ENCODE data around the gene INPP5A. TPM values are rescaled to one million over a fixed set of nuclear protein-coding genes. Genes with fewer than 3 reads are reported as not detected.
A peak's percentile ranks its signal among the peaks of the same experiment; 100 is the strongest.

INPP5A gene
- total and polyA plus RNA-seq, 10 of the 15 experiments (the other 5 are each of a cell fraction or from before 2014, with no cell fraction given), result 0.52 to 15.0 (median 6.3) TPM

DNA sequence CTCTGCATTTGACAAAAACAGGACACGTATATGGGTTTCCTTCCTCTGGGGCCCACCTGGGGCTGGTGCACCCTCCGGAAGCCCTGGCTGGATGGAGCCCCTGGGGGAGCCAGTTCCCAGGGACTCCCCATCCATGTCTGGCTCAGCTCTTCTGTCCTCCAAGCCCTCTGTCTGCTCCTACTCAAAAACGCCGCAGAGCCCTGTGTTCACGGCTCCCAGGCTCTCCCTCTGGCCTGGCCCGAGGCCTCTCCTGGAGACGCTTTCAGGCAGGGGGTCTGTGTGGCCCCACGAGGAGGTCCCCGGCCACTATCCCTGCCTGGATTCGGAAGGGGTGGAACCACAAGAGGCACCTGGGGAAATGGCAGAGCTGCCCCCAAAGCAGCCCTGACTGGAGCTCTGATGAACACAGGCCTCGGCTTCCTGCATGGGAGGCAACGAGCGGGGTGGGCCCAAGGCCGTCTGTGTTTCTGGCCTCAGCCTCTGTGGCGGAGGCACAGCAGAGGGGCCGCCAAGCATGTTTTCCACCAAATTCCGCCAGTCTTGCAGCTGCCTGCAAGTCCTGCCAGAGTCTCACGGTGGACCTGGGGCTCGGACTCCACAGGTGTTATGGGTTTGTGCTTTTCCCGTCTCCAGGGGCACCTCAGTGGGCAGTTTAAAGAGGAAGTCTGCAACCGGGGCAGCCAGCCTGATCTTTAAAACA is 22.6 kb upstream of the INPP5A start:
- ATAC-seq (peak; percentile 62), FAIRE-seq (no peak), DNase-seq (ENCODE audit: low read depth, low spot score) (no peak)
- no peaks in the 10 kb centered on the region for H3K36me3 ChIP-seq (ENCODE audit: control insufficient read depth in 2 of 2, insufficient read depth in 2 of 2, low read length in 1 of 2)
- intact Hi-C loops (cut with micrococcal nuclease; ENCODE audit: unreplicated experiment), result no loop called here
- ChIA-PET POLR2A (no interaction called here), SMC1A (ENCODE audit: uncharacterized antibody, unreplicated experiment) (no interaction called here), CTCF (no interaction called here), RAD21 (ENCODE audit: unreplicated experiment) (no interaction called here)
- in situ Hi-C loops (cut with MboI), result no loop called here
- no peak overlapping the region for H3K4me3 ChIP-seq
- TF ChIP-seq PAX8 (IDR thresholded peaks at IDR 0.05), result no peak
- TF ChIP-seq, protein P1, sequence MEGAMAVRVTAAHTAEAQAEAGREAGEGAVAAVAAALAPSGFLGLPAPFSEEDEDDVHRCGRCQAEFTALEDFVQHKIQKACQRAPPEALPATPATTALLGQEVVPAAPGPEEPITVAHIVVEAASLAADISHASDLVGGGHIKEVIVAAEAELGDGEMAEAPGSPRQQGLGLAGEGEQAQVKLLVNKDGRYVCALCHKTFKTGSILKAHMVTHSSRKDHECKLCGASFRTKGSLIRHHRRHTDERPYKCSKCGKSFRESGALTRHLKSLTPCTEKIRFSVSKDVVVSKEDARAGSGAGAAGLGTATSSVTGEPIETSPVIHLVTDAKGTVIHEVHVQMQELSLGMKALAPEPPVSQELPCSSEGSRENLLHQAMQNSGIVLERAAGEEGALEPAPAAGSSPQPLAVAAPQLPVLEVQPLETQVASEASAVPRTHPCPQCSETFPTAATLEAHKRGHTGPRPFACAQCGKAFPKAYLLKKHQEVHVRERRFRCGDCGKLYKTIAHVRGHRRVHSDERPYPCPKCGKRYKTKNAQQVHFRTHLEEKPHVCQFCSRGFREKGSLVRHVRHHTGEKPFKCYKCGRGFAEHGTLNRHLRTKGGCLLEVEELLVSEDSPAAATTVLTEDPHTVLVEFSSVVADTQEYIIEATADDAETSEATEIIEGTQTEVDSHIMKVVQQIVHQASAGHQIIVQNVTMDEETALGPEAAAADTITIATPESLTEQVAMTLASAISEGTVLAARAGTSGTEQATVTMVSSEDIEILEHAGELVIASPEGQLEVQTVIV (IDR thresholded peaks at IDR 0.05; ENCODE audit: borderline replicate concordance, partially characterized antibody), result no peak
- no peak for TF ChIP-seq YY1 (IDR thresholded peaks at IDR 0.05; ENCODE audit: low read depth, low read length)
- no peak for TF ChIP-seq ZNF217 (IDR thresholded peaks at IDR 0.05)
- no peak for TF ChIP-seq CREM (IDR thresholded peaks at IDR 0.05; ENCODE audit: low read depth)
- TF ChIP-seq RFX5 (IDR thresholded peaks at IDR 0.05; ENCODE audit: low read depth, low read length), result no peak
- WGBS (ENCODE audit: insufficient coverage, insufficient replicate concordance, low lambda C conversion rate, missing lambda C conversion rate), result 14% methylated on average over 20 of the region's 21 CpGs
- no peaks in the 10 kb centered on the region for H3K4me1 ChIP-seq (ENCODE audit: control insufficient read depth, insufficient read depth, low read length)
- BruUV-seq (replicated peaks), result no TSS peak
- H3K79me2 ChIP-seq (ENCODE audit: control insufficient read depth, insufficient read depth, low read length), result no peaks in the 10 kb centered on the region
- H3K4me2 ChIP-seq (ENCODE audit: control insufficient read depth, insufficient read depth), result peak overlapping the region; percentile 17; the same call in 1 of the 2 replicates
- H3K27me3 ChIP-seq (replicated peaks in 1 of 2; ENCODE audit: control insufficient read depth in 2 of 2, insufficient read depth in 2 of 2, low read length in 1 of 2), result no peaks in the 10 kb centered on the region; a peak in 2 of 4 replicates
- H3K9me3 ChIP-seq (replicated peaks; ENCODE audit: control insufficient read depth, insufficient read depth, low read length), result no peaks in the 10 kb centered on the region
- no peak overlapping the region for H3K9ac ChIP-seq (ENCODE audit: control insufficient read depth, insufficient read depth, low read length)
- H4K20me1 ChIP-seq (ENCODE audit: control insufficient read depth, insufficient read depth), result no peaks in the 10 kb centered on the region
- no peak overlapping the region for H2AFZ ChIP-seq (ENCODE audit: control insufficient read depth, low read depth, low read length)
- no peak overlapping the region for H3K27ac ChIP-seq (ENCODE audit: control insufficient read depth, insufficient read depth)

Data from GM12878 (cell line).